K562 (cell line): ENCODE measurements around the gene ITGB2. TPM values are rescaled to one million over a fixed set of nuclear protein-coding genes. Genes with fewer than 3 reads are reported as not detected.

Source experiments
- CCAR2 ChIP-seq: fragments of 200-400 bp; formaldehyde crosslinking; IDR thresholded peaks from 2 replicates; pipeline ENCODE4 v1.6.1; 2017; ENCODE audit warnings: mild to moderate bottlenecking, low read depth, low read length
- EP400 ChIP-seq: fragments of 450-650 bp; IDR thresholded peaks from 2 replicates; pipeline ENCODE4 v1.6.1; 2017; ENCODE audit warnings: antibody characterized with exemption, mild to moderate bottlenecking, moderate library complexity
- GATA2 ChIP-seq: sonication (generic); formaldehyde crosslinking; IDR thresholded peaks from 2 replicates; pipeline ENCODE4 v1.4.0; 2020; ENCODE audit warnings: mild to moderate bottlenecking, missing genetic modification reagents
- HDAC6 ChIP-seq: IDR thresholded peaks from 2 replicates; pipeline ENCODE4 v1.6.1; 2012; ENCODE audit warnings: low read depth, mild to moderate bottlenecking, control low read depth, inconsistent platforms, low read length, moderate library complexity
- HNRNPH1 ChIP-seq: fragments of 200-400 bp; formaldehyde crosslinking; optimal IDR thresholded peaks from 2 replicates; pipeline ENCODE3; 2017; ENCODE audit warnings: low read depth, mild to moderate bottlenecking, low read length, moderate library complexity
- KAT8 ChIP-seq: fragments of 450-650 bp; IDR thresholded peaks from 2 replicates; pipeline ENCODE4 v1.6.1; 2016; ENCODE audit warnings: low read depth, mild to moderate bottlenecking
- KDM5B ChIP-seq: fragments of 200-600 bp; sonication (generic); IDR thresholded peaks from 2 replicates; pipeline ENCODE4 v1.6.1; 2012; ENCODE audit warnings: low read depth, mild to moderate bottlenecking, moderate library complexity, low read length, control low read depth, inconsistent platforms; ENCODE audit not compliant: insufficient replicate concordance
- LARP7 ChIP-seq: fragments of 450-650 bp; IDR thresholded peaks from 2 replicates; pipeline ENCODE4 v1.6.1; 2016
- MAZ ChIP-seq, 2 experiments: fragments of 450-650 bp in 1 of 2; sonication (generic) in 1 of 2; formaldehyde crosslinking; IDR thresholded peaks in 1 of 2; conservative IDR thresholded peaks in 1 of 2; 2 replicates each; pipeline versions ENCODE4 v1.4.0 to v1.5.0; 2020; ENCODE audit warnings: mild to moderate bottlenecking in 1 of 2, missing genetic modification reagents in 1 of 2
- MBD2 ChIP-seq: sonication (generic); IDR thresholded peaks from 2 replicates; pipeline ENCODE4 v1.6.1; 2016; ENCODE audit warnings: low read depth, borderline replicate concordance
- MED1 ChIP-seq: sonication (generic); formaldehyde crosslinking; IDR thresholded peaks from 2 replicates; pipeline ENCODE4 v1.8.1; 2023; ENCODE audit warnings: missing genetic modification reagents, borderline replicate concordance
- NCOA4 ChIP-seq: fragments of 450-650 bp; IDR thresholded peaks from 2 replicates; pipeline ENCODE4 v1.6.1; 2018; ENCODE audit warnings: mild to moderate bottlenecking; ENCODE audit not compliant: partially characterized antibody
- NFE2 ChIP-seq: IDR thresholded peaks from 2 replicates; pipeline ENCODE4 v1.6.1; 2014; ENCODE audit warnings: antibody characterized with exemption, low read depth
- NUFIP1 ChIP-seq: fragments of 450-650 bp; IDR thresholded peaks from 2 replicates; pipeline ENCODE4 v1.6.1; 2018; ENCODE audit not compliant: partially characterized antibody
- PML ChIP-seq: IDR thresholded peaks from 2 replicates; pipeline ENCODE4 v1.6.1; 2012; ENCODE audit warnings: low read length, inconsistent platforms
- PRPF4 ChIP-seq: fragments of 200-400 bp; formaldehyde crosslinking; IDR thresholded peaks from one replicate; pipeline ENCODE4 v1.6.1; 2017; ENCODE audit warnings: low read length, low read depth, mild to moderate bottlenecking; ENCODE audit not compliant: insufficient read depth, poor library complexity, severe bottlenecking
- PURB ChIP-seq: sonication (generic); formaldehyde crosslinking; IDR thresholded peaks from 2 replicates; pipeline ENCODE4 v1.9.0; 2021; ENCODE audit warnings: low read depth, mild to moderate bottlenecking, missing genetic modification reagents
- SAFB ChIP-seq: fragments of 200-400 bp; formaldehyde crosslinking; IDR thresholded peaks from 2 replicates; pipeline ENCODE4 v1.6.1; 2017; ENCODE audit warnings: low read depth, low read length, borderline replicate concordance
- SAP30 ChIP-seq: fragments of 200-600 bp; sonication (generic); IDR thresholded peaks from 2 replicates; pipeline ENCODE4 v1.6.1; 2012; ENCODE audit warnings: borderline replicate concordance, low read depth, mild to moderate bottlenecking, moderate library complexity, low read length, control low read depth, inconsistent platforms; ENCODE audit not compliant: insufficient read depth, poor library complexity, severe bottlenecking
- SRF ChIP-seq, 2 experiments: fragments of 250-450, 450-650 bp in 1 of 2; sonication (Bioruptor Pico) in 1 of 2; sonication (generic) in 1 of 2; formaldehyde crosslinking; IDR thresholded peaks; 2 replicates each; pipeline versions ENCODE4 v1.5.0 to v1.5.1; 2020 to 2022; ENCODE audit warnings: mild to moderate bottlenecking in 1 of 2, missing genetic modification reagents in 1 of 2
- TARDBP ChIP-seq: fragments of 450-650 bp; IDR thresholded peaks from 2 replicates; pipeline ENCODE4 v1.6.1; 2016
- TCF3 ChIP-seq: sonication (generic); formaldehyde crosslinking; IDR thresholded peaks from 2 replicates; pipeline ENCODE4 v1.4.0; 2020; ENCODE audit warnings: mild to moderate bottlenecking, missing genetic modification reagents
- TSC22D4 ChIP-seq: fragments of 450-650 bp; IDR thresholded peaks from 2 replicates; pipeline ENCODE4 v1.6.1; 2016; ENCODE audit warnings: missing genetic modification characterization, missing biosample characterization, control low read depth
- ZNF239 ChIP-seq: fragments of 250-450 bp; sonication (Bioruptor Pico); IDR thresholded peaks from 2 replicates; pipeline ENCODE4 v1.4.0; 2020; ENCODE audit warnings: mild to moderate bottlenecking
- ZNF408 ChIP-seq: fragments of 250-450 bp; sonication (Bioruptor Pico); IDR thresholded peaks from 2 replicates; pipeline ENCODE4 v1.4.0; 2020; ENCODE audit warnings: low read depth, mild to moderate bottlenecking, moderate library complexity
- ZNF778 ChIP-seq: fragments of 450-650 bp; formaldehyde crosslinking; IDR thresholded peaks from 2 replicates; pipeline ENCODE4 v1.4.0; 2020; ENCODE audit warnings: mild to moderate bottlenecking, moderate library complexity
- polyA plus RNA-seq, 8 experiments: library from polyadenylated mRNA; depleted of rRNA in 4 of 8; stranded (reverse) in 5 of 8; unstranded in 3 of 8; fragments of >200 nt; fragmentation: Nextera tagmentation in 2 of 8; fragmentation: Illumina TruSeq in 1 of 8; extraction: Ambion mirVana in 2 of 8; extraction: Trizol in 1 of 8; gene quantifications; 2 replicates each; pipeline versions ENCODE4 v1.2.1 to v1.2.3, GENCODE V29; 2011 to 2014; ENCODE audit warnings: inconsistent platforms in 1 of 8, missing spikeins in 1 of 8
- total RNA-seq, 7 experiments: library from RNA; depleted of rRNA in 6 of 7; stranded (reverse); fragments of >200 nt in 6 of 7; fragmentation: Illumina TruSeq in 2 of 7; extraction: Trizol in 2 of 7; gene quantifications; 2 replicates each; pipeline versions ENCODE4 v1.2.1 to v1.2.3, GENCODE V29; 2011 to 2021; ENCODE audit warnings: low replicate concordance in 1 of 7
- TF ChIP-seq, protein P1 (sequence below), 2 experiments: fragments of 450-650 bp; IDR thresholded peaks; 2 replicates each; pipeline ENCODE4 v1.6.1; 2018; ENCODE audit warnings: mild to moderate bottlenecking in 2 of 2, low read depth in 1 of 2; ENCODE audit not compliant: partially characterized antibody in 2 of 2

The ITGB2 gene
- total and polyA plus RNA-seq, 9 of the 15 experiments (the other 6 are each of a cell fraction or from before 2014, with no cell fraction given), result 0.07 to 1.3 (median 0.51) TPM; not detected in 2

GRCh38 chr21:44836666-44837471 is 83.8 kb downstream of the ITGB2 start (continued):
- TF ChIP-seq, protein P1, sequence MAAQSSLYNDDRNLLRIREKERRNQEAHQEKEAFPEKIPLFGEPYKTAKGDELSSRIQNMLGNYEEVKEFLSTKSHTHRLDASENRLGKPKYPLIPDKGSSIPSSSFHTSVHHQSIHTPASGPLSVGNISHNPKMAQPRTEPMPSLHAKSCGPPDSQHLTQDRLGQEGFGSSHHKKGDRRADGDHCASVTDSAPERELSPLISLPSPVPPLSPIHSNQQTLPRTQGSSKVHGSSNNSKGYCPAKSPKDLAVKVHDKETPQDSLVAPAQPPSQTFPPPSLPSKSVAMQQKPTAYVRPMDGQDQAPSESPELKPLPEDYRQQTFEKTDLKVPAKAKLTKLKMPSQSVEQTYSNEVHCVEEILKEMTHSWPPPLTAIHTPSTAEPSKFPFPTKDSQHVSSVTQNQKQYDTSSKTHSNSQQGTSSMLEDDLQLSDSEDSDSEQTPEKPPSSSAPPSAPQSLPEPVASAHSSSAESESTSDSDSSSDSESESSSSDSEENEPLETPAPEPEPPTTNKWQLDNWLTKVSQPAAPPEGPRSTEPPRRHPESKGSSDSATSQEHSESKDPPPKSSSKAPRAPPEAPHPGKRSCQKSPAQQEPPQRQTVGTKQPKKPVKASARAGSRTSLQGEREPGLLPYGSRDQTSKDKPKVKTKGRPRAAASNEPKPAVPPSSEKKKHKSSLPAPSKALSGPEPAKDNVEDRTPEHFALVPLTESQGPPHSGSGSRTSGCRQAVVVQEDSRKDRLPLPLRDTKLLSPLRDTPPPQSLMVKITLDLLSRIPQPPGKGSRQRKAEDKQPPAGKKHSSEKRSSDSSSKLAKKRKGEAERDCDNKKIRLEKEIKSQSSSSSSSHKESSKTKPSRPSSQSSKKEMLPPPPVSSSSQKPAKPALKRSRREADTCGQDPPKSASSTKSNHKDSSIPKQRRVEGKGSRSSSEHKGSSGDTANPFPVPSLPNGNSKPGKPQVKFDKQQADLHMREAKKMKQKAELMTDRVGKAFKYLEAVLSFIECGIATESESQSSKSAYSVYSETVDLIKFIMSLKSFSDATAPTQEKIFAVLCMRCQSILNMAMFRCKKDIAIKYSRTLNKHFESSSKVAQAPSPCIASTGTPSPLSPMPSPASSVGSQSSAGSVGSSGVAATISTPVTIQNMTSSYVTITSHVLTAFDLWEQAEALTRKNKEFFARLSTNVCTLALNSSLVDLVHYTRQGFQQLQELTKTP (IDR thresholded peaks at IDR 0.05; ENCODE audit: low read depth in 1 of 2, partially characterized antibody in 2 of 2), result no peak
- no peak for TF ChIP-seq PRPF4
- TF ChIP-seq NFE2, result no peak
- no peak for TF ChIP-seq HDAC6
- no peak for TF ChIP-seq KDM5B
- TF ChIP-seq GATA2 (CRISPR knock-in tag), result no peak
- TF ChIP-seq SRF (CRISPR knock-in tag; IDR thresholded peaks at IDR 0.05), result no peak
- no peak for TF ChIP-seq TARDBP
- no peak for TF ChIP-seq HNRNPH1
- TF ChIP-seq MBD2, result no peak
- no peak for TF ChIP-seq MAZ (CRISPR knock-in tag; conservative IDR thresholded peaks at IDR 0.05 in 1 of 2, IDR thresholded peaks at IDR 0.05 in 1 of 2)
- TF ChIP-seq ZNF408, result no peak
- no peak for TF ChIP-seq KAT8
- TF ChIP-seq MED1 (CRISPR knock-in tag), result no peak
- no peak for TF ChIP-seq TCF3 (CRISPR knock-in tag)
- no peak for TF ChIP-seq NCOA4
- TF ChIP-seq EP400, result no peak
- no peak for TF ChIP-seq ZNF239 (CRISPR knock-in tag)
- no peak for TF ChIP-seq NUFIP1
- TF ChIP-seq CCAR2, result no peak
- no peak for TF ChIP-seq ZNF778 (CRISPR knock-in tag)
- TF ChIP-seq SAFB, result no peak
- no peak for TF ChIP-seq LARP7
- TF ChIP-seq SAP30, result no peak
- TF ChIP-seq TSC22D4, result no peak
- TF ChIP-seq PML, result no peak
- TF ChIP-seq PURB, result no peak
